ENCODE results near the gene RNGTT. TPM values are rescaled to one million over a fixed set of nuclear protein-coding genes. Genes with fewer than 3 reads are reported as not detected.
"Not testable (repeated sequence)": the region's sequence is repeated elsewhere in the genome, so short reads cannot be mapped to it uniquely, and the experiment has no call there.

The RNGTT gene
- polyA plus RNA-seq, 5 donors, result 13.3 to 18.0 (median 17.6) TPM

GRCh38 chr6:88728756-88729155, 234.7 kb downstream of the RNGTT start:
- DNase-seq, result no peak

GRCh38 chr6:88726409-88726808, 237.0 kb downstream of the RNGTT start:
- not testable (repeated sequence) for DNase-seq

- peak in 1 of 2 donors; percentile 2 for DNase-seq
Observed at GRCh38 chr6:88725111-88725975, 238.1 kb downstream of the RNGTT start.

GRCh38 chr6:88722686-88723085, 240.7 kb downstream of the RNGTT start:
- DNase-seq, result no peak

GRCh38 chr6:88716399-88716798, 247.0 kb downstream of the RNGTT start:
- DNase-seq, result not testable (repeated sequence)

- DNase-seq, result no peak
Observed at GRCh38 chr6:88712243-88712936, 251.0 kb downstream of the RNGTT start.

- DNase-seq, result no peak
Observed at GRCh38 chr6:88709819-88710246, 253.6 kb downstream of the RNGTT start.

- no peak for DNase-seq
Observed at GRCh38 chr6:88708197-88708744, 255.1 kb downstream of the RNGTT start.

- DNase-seq, result no peak
Observed at GRCh38 chr6:88705601-88706000, 257.8 kb downstream of the RNGTT start.

GRCh38 chr6:88704980-88705379, 258.4 kb downstream of the RNGTT start:
- no peak for DNase-seq

GRCh38 chr6:88702956-88703556, 260.4 kb downstream of the RNGTT start:
- no peak for DNase-seq

- no peak for DNase-seq
Observed at GRCh38 chr6:88698661-88699060, 264.8 kb downstream of the RNGTT start.

GRCh38 chr6:88695937-88696336, 267.5 kb downstream of the RNGTT start:
- no peak for DNase-seq

GRCh38 chr6:88683734-88684133, 279.7 kb downstream of the RNGTT start:
- DNase-seq, result no peak

- no peak for DNase-seq
Observed at GRCh38 chr6:88680654-88681053, 282.8 kb downstream of the RNGTT start.

GRCh38 chr6:88679841-88680240, 283.6 kb downstream of the RNGTT start:
- no peak for DNase-seq

GRCh38 chr6:88677356-88677755, 286.1 kb downstream of the RNGTT start:
- no peak for DNase-seq

- no peak for DNase-seq
Observed at GRCh38 chr6:88671624-88672023, 291.8 kb downstream of the RNGTT start.

GRCh38 chr6:88670369-88670768, 293.0 kb downstream of the RNGTT start:
- no peak for DNase-seq

GRCh38 chr6:88669475-88669874, 293.9 kb downstream of the RNGTT start:
- DNase-seq, result no peak

- DNase-seq, result no peak
Observed at GRCh38 chr6:88666901-88667300, 296.5 kb downstream of the RNGTT start.

- no peak for DNase-seq
Observed at GRCh38 chr6:88665131-88665530, 298.3 kb downstream of the RNGTT start.
